Endodermal cell (in vitro differentiated cells): Measurements from ENCODE around the gene ZNF407. TPM values are rescaled to one million over a fixed set of nuclear protein-coding genes. Genes with fewer than 3 reads are reported as not detected.

Experiments used
- DNase-seq: peaks from one replicate; pipeline ENCODE4 v3.0.0-alpha.2; 2017
- H3K27ac ChIP-seq: 2 replicates; pipeline ENCODE4 v1.5.1; 2013; ENCODE audit warnings: mild to moderate bottlenecking, low read depth, low read length, moderate library complexity
- H3K27me3 ChIP-seq: 2 replicates; pipeline ENCODE4 v1.6.1; 2013; ENCODE audit warnings: mild to moderate bottlenecking, low read length, moderate library complexity; ENCODE audit not compliant: insufficient read depth, control insufficient read depth, poor library complexity, severe bottlenecking
- H3K36me3 ChIP-seq: 2 replicates; pipeline ENCODE4 v1.7.0; 2013; ENCODE audit warnings: mild to moderate bottlenecking, low read length, moderate library complexity; ENCODE audit not compliant: control insufficient read depth, insufficient read depth
- H3K4me1 ChIP-seq: one replicate; pipeline ENCODE4 v1.7.0; 2013; ENCODE audit warnings: low read length; ENCODE audit not compliant: control insufficient read depth, insufficient read depth
- H3K4me3 ChIP-seq: 2 replicates; pipeline ENCODE4 v1.5.1; 2013; ENCODE audit warnings: mild to moderate bottlenecking, low read length, moderate library complexity
- H3K9ac ChIP-seq: 2 replicates; pipeline ENCODE4 v1.6.1; 2013; ENCODE audit warnings: mild to moderate bottlenecking, low read length, moderate library complexity; ENCODE audit not compliant: poor library complexity, severe bottlenecking; ENCODE audit errors: extremely low read depth
- H3K9me3 ChIP-seq: 2 replicates; pipeline ENCODE4 v1.6.1; 2013; ENCODE audit warnings: mild to moderate bottlenecking, low read length, moderate library complexity; ENCODE audit not compliant: control insufficient read depth
- H3K27ac Mint-ChIP-seq: 2 replicates; pipeline ENCODE4 v1.8.0; 2020; ENCODE audit warnings: mixed read lengths
- H3K27me3 Mint-ChIP-seq: 2 replicates; pipeline ENCODE4 v1.8.0; 2021; ENCODE audit warnings: mild to moderate bottlenecking, mixed read lengths; ENCODE audit not compliant: insufficient read depth
- H3K36me3 Mint-ChIP-seq: 2 replicates; pipeline ENCODE4 v1.8.0; 2020; ENCODE audit warnings: low read depth, mixed read lengths
- H3K4me1 Mint-ChIP-seq: 2 replicates; pipeline ENCODE4 v1.8.0; 2020; ENCODE audit warnings: mixed read lengths
- H3K4me3 Mint-ChIP-seq: 2 replicates; pipeline ENCODE4 v1.8.0; 2020; ENCODE audit warnings: mild to moderate bottlenecking, moderate library complexity, mixed read lengths
- H3K9me3 Mint-ChIP-seq: 2 replicates; pipeline ENCODE4 v1.8.0; 2020; ENCODE audit warnings: mild to moderate bottlenecking, mixed read lengths
- CTCF ChIP-seq: fragments of 200-600 bp; sonication (generic); conservative IDR thresholded peaks from 2 replicates; pipeline ENCODE4 v1.5.0; 2021; ENCODE audit warnings: antibody characterized with exemption, mild to moderate bottlenecking
- WGBS, 2 experiments: methylation state at CpG; one replicate each; pipeline versions ENCODE4 v1.1.5 to v1.1.7; 2013; ENCODE audit warnings: missing lambda C conversion rate in 2 of 2, mixed read lengths in 1 of 2; ENCODE audit not compliant: insufficient coverage in 1 of 2, insufficient read length in 1 of 2; 5-methylcytosine and 5-hydroxymethylcytosine counted together
- total RNA-seq, 2 donors: library from RNA; stranded (reverse); fragmentation: NEBNext Ultra II Directional in 1 of 2; extraction: Animal tissue kit (Norgen Biotek cat#: 25700) in 1 of 2; gene quantifications; 2 replicates in 1 of 2; 3 replicates in 1 of 2; pipeline ENCODE4 v1.2.1, GENCODE V29; 2021

ZNF407 gene
- total RNA-seq, 2 donors from 2014 or later = 7.6 to 13.1 TPM

- Histone ChIP-seq H3K4me3 (no peak overlapping the region), H3K27me3 (no peaks in the 10 kb centered on the region), H3K27ac (no peak overlapping the region), H3K4me1 (no peaks in the 10 kb centered on the region), H3K9ac (no peak overlapping the region), H3K36me3 (no peaks in the 10 kb centered on the region), H3K9me3 (peaks cover 6% of the 10 kb centered on the region)
- no peaks in the 10 kb centered on the region for H3K36me3 Mint-ChIP-seq
- TF ChIP-seq CTCF = no peak
- H3K9me3 Mint-ChIP-seq = peaks cover 3% of the 10 kb centered on the region
- WGBS, 2 experiments = 52 to 100% methylated on average over 1 to 6 of the region's 7 CpGs
- DNase-seq = no peak
- no peaks in the 10 kb centered on the region for H3K27me3 Mint-ChIP-seq
- no peak overlapping the region for H3K27ac Mint-ChIP-seq
- no peak overlapping the region for H3K4me3 Mint-ChIP-seq
- H3K4me1 Mint-ChIP-seq = no peaks in the 10 kb centered on the region
Measured at GRCh38 chr18:74616494-74616893, 18.8 kb downstream of the ZNF407 start.

GRCh38 chr18:74617486-74617885 is 19.8 kb downstream of the ZNF407 start:
- Histone ChIP-seq H3K27me3 (no peaks in the 10 kb centered on the region), H3K9me3 (peaks cover 6% of the 10 kb centered on the region), H3K9ac (no peak overlapping the region), H3K4me3 (no peak overlapping the region), H3K36me3 (no peaks in the 10 kb centered on the region), H3K4me1 (no peaks in the 10 kb centered on the region), H3K27ac (no peak overlapping the region)
- no peak for DNase-seq
- Mint-ChIP-seq H3K9me3 (peaks cover 3% of the 10 kb centered on the region), H3K27me3 (no peaks in the 10 kb centered on the region), H3K4me1 (no peaks in the 10 kb centered on the region), H3K36me3 (no peaks in the 10 kb centered on the region), H3K27ac (no peak overlapping the region), H3K4me3 (no peak overlapping the region)
- no peak for TF ChIP-seq CTCF
- whole genome bisulfite sequencing, 2 experiments = 88 to 89% methylated on average over 1 to 2 of the region's 2 CpGs

DNA sequence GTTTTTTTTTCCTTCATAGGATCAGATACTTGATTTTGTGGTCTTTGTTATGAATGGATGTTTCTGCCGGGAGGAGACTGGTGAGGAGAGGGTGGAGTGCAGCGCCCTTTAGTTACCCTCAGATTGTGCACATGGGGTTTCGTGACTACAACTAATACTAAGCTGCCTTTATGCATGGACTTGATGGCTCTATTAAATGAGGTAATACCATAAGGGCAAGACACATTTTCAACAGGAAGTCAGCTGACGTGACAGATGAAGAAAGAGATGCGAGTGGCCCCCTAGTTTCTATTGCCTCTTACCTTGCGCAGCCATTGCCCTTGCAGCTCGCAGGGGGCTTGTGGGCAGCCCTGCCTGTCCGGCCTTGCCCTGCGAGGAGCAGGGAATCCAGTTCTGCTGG is 24.4 kb downstream of the ZNF407 start:
- no peaks in the 10 kb centered on the region for H3K4me1 ChIP-seq
- H3K9me3 ChIP-seq = peaks cover under 1% of the 10 kb centered on the region
- Mint-ChIP-seq H3K27ac (no peak overlapping the region), H3K27me3 (no peaks in the 10 kb centered on the region), H3K4me3 (no peak overlapping the region), H3K9me3 (no peaks in the 10 kb centered on the region), H3K4me1 (no peaks in the 10 kb centered on the region), H3K36me3 (no peaks in the 10 kb centered on the region)
- no peak overlapping the region for H3K27ac ChIP-seq
- 85 to 100% methylated on average over 7 to 9 of the region's 9 CpGs for whole genome bisulfite sequencing, 2 experiments
- no peak for DNase-seq
- TF ChIP-seq CTCF = no peak
- H3K36me3 ChIP-seq = no peaks in the 10 kb centered on the region
- H3K4me3 ChIP-seq = no peak overlapping the region
- H3K9ac ChIP-seq = no peak overlapping the region
- no peaks in the 10 kb centered on the region for H3K27me3 ChIP-seq
